HG03442 (cell line): ENCODE measurements around the gene FBLN2.

ENCODE experiments used
- ATAC-seq: cut with Tn5 transposase; IDR thresholded peaks from one replicate; pipeline ENCODE4 v1.9.1; 2021; ENCODE audit warnings: mild to moderate bottlenecking, moderate library complexity; ENCODE audit not compliant: unreplicated experiment

The FBLN2 gene

GRCh38 chr3:13617097-13617738 lies 68.3 kb downstream of the FBLN2 start:
- no peak for ATAC-seq

GRCh38 chr3:13617981-13618380 lies 69.1 kb downstream of the FBLN2 start:
- ATAC-seq, result no peak

GRCh38 chr3:13618836-13619235 lies 69.9 kb downstream of the FBLN2 start:
- ATAC-seq, result no peak

- no peak for ATAC-seq
Observed at GRCh38 chr3:13619661-13620230, 70.8 kb downstream of the FBLN2 start.

GRCh38 chr3:13620281-13620680 lies 71.4 kb downstream of the FBLN2 start:
- no peak for ATAC-seq

- ATAC-seq, result no peak
Observed at GRCh38 chr3:13620776-13621365, 71.9 kb downstream of the FBLN2 start.

GRCh38 chr3:13621381-13622221 lies 72.7 kb downstream of the FBLN2 start:
- ATAC-seq, result no peak

GRCh38 chr3:13622356-13622755 lies 73.4 kb downstream of the FBLN2 start:
- ATAC-seq, result no peak

- no peak for ATAC-seq
Observed at GRCh38 chr3:13623101-13623654, 74.3 kb downstream of the FBLN2 start.

GRCh38 chr3:13624021-13624420 lies 75.1 kb downstream of the FBLN2 start:
- ATAC-seq, result no peak

GRCh38 chr3:13624671-13625125 lies 75.8 kb downstream of the FBLN2 start:
- no peak for ATAC-seq

GRCh38 chr3:13626396-13626795 lies 77.5 kb downstream of the FBLN2 start:
- ATAC-seq, result no peak

GRCh38 chr3:13626915-13627460 lies 78.1 kb downstream of the FBLN2 start:
- ATAC-seq, result no peak

GRCh38 chr3:13627681-13628080 lies 78.8 kb downstream of the FBLN2 start:
- ATAC-seq, result no peak

GRCh38 chr3:13628432-13628831 lies 79.5 kb downstream of the FBLN2 start:
- ATAC-seq, result no peak

- ATAC-seq, result no peak
Observed at GRCh38 chr3:13628841-13629551, 80.1 kb downstream of the FBLN2 start.

GRCh38 chr3:13629644-13630043 lies 80.7 kb downstream of the FBLN2 start:
- ATAC-seq, result no peak

- ATAC-seq, result no peak
Observed at GRCh38 chr3:13631256-13631655, 82.3 kb downstream of the FBLN2 start.

GRCh38 chr3:13633176-13633575 lies 84.3 kb downstream of the FBLN2 start:
- ATAC-seq, result no peak

- no peak for ATAC-seq
Observed at GRCh38 chr3:13634151-13634550, 85.2 kb downstream of the FBLN2 start.
